NCI-H1694 treated with DMSO at 0.1 percent for 48 hours (cell line): ENCODE data around the gene ABHD8.

Source experiments
- DNase-seq: peaks from one replicate; lab custom pipeline; 2025; lab: John Stamatoyannopoulos, UW

ABHD8 gene

DNA sequence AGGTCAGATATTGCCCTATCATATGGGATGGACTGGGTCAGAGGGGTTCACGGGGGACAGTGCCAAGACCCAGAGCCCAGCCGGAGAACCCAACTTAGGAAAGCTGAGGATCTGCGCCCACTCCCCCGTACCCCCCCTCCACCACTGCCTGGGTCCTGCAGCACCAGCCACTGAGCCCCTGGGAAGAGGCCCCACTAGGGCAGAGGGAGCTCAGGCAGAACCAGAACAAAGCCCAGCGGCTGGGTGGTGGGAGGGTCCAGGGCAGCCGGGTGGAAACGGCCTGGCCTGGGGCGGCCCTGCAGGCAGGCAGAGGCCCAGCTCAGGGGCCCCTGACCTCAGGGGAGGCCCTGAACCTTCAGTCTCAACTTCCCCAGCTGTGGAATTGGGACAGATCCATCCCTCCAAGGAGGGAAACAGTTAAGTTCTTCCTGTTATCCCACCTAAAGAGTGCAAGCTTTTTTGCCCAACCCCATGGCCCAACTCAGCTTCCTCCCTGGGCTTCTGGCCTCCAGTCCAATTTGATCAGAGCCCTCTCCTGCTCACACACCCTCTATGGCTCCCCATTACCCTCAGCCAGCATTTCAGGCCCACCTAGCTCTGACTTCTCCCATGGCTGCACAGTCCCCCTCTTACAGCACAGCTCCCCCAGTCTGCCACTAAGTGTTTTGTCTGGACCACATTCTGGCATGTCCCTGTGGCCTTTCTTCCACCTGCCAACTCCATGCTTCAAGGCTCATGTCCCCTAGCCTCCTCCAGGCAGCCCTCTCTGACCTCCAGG lies 60.6 kb downstream of the ABHD8 start:
- DNase-seq = no peak
